ENCODE results near the gene ACTMAP.

DNA sequence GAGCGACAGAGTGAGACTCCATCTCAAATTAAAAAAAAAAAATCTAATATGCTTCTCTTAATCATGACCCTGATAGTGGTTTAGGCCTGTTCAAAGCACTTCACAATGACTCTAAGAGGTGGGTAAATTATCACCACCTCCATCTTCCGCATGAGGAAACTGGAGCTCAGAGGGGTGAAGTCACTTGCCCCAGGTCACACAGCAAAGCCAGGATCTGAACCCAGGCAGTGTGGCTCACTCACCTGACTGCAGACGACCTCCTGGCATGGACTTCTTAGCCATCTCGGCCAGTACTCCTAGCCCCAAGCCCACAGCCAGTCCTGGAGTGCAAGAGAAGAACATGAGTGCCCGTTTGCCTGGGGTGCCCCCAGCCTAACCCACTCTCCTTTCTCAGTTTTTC is 40.5 kb downstream of the ACTMAP start:
- TF ChIP-seq POLR2AphosphoS5 (IDR thresholded peaks at IDR 0.05; ENCODE audit: low read depth, low read length) = no peak
- no peak for TF ChIP-seq POLR2A (IDR thresholded peaks at IDR 0.05; ENCODE audit: low read depth, low read length)
- TF ChIP-seq TAF1 (IDR thresholded peaks at IDR 0.05; ENCODE audit: borderline replicate concordance, low read depth, low read length) = no peak

Measured in GM12892 (cell line).